ENCODE measurements around the gene TFCP2L1.

Gene TFCP2L1

GRCh38 chr2:121200011-121200347 is 85.0 kb downstream of the TFCP2L1 start:
- no peak for DNase-seq (ENCODE audit: low read depth)
- no peak overlapping the region for H3K4me3 ChIP-seq (ENCODE audit: low read depth, low read length)
- TF ChIP-seq CTCF (IDR thresholded peaks at IDR 0.05; ENCODE audit: insufficient read depth, low read depth, low read length, missing control alignments) = no peak

GRCh38 chr2:121199281-121200010 is 85.6 kb downstream of the TFCP2L1 start:
- no peak for DNase-seq (ENCODE audit: low read depth)
- TF ChIP-seq CTCF (IDR thresholded peaks at IDR 0.05; ENCODE audit: insufficient read depth, low read depth, low read length, missing control alignments) = no peak
- no peak overlapping the region for H3K4me3 ChIP-seq (ENCODE audit: low read depth, low read length)

GRCh38 chr2:121197369-121198091 is 87.5 kb downstream of the TFCP2L1 start:
- no peak for TF ChIP-seq CTCF (IDR thresholded peaks at IDR 0.05; ENCODE audit: insufficient read depth, low read depth, low read length, missing control alignments)
- H3K4me3 ChIP-seq (ENCODE audit: low read depth, low read length) = no peak overlapping the region
- no peak for DNase-seq (ENCODE audit: low read depth)

- H3K4me3 ChIP-seq (ENCODE audit: low read depth, low read length) = no peak overlapping the region
- TF ChIP-seq CTCF (IDR thresholded peaks at IDR 0.05; ENCODE audit: insufficient read depth, low read depth, low read length, missing control alignments) = no peak
- DNase-seq (ENCODE audit: low read depth) = no peak
These were observed 88.2 kb downstream of the TFCP2L1 start for GRCh38 chr2:121196849-121197155.

GRCh38 chr2:121196132-121196848 is 88.7 kb downstream of the TFCP2L1 start:
- no peak for TF ChIP-seq CTCF (IDR thresholded peaks at IDR 0.05; ENCODE audit: insufficient read depth, low read depth, low read length, missing control alignments)

GRCh38 chr2:121195036-121195435 is 90.0 kb downstream of the TFCP2L1 start:
- DNase-seq (ENCODE audit: low read depth) = no peak
- TF ChIP-seq CTCF (IDR thresholded peaks at IDR 0.05; ENCODE audit: insufficient read depth, low read depth, low read length, missing control alignments) = no peak
- H3K4me3 ChIP-seq (ENCODE audit: low read depth, low read length) = no peak overlapping the region

More at GRCh38 chr2:121196132-121196848, 88.7 kb downstream of the TFCP2L1 start:
- no peak overlapping the region for H3K4me3 ChIP-seq (ENCODE audit: low read depth, low read length)
- DNase-seq (ENCODE audit: low read depth) = no peak
